ENCODE results near the gene NUCKS1.

Gene NUCKS1

DNA sequence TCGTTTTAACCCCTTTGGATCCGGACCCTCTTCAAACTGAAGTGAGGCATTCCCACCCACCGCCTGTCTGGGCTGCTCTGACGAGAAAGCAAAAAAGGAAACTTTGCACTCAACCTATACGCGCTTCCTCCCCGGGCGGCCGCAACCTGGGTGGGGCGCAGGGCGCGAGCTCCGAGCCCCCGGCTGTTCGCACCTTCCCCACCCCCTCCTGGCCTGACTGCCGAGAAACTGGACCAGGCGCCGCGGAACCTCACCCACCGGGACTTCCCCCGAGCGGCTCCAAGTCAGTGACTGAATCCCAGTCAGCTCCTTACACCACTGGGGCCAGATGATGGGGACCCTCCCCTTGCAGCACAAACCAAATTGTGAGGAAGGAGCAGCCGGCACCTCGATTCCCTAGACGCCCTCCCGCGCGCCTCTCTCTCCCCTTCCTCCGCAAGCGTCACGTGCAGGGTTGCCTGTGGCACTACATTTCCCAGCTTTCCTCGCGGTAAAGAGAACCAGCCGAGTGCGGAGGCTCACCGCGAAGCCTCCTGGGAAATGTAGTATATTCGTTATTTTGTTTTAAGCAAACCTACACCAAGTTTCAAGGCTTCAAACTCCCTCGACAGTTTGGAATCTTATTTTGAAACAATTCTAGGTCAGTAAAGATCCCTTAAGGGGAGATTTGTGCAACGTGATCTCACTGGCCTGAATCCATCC lies 25.2 kb upstream of the NUCKS1 start, which contains the start of gene RAB29:
Gene RAB29, minus strand, starts transcription at position 468 of the 702 bp plus-strand sequence. CDS start 526 bp downstream, outside the sequence.
- peak within 1 kb of the TSS; percentile 54 for H3K4me3 ChIP-seq (ENCODE audit: severe bottlenecking)
- ATAC-seq (ENCODE audit: low read depth) (peak; percentile 92), DNase-seq (ENCODE audit: low spot score) (no peak)
- H3K4me1 ChIP-seq (ENCODE audit: insufficient read depth, poor library complexity, severe bottlenecking): peaks cover 8% of the 10 kb centered on the region
- TF ChIP-seq, protein P1, sequence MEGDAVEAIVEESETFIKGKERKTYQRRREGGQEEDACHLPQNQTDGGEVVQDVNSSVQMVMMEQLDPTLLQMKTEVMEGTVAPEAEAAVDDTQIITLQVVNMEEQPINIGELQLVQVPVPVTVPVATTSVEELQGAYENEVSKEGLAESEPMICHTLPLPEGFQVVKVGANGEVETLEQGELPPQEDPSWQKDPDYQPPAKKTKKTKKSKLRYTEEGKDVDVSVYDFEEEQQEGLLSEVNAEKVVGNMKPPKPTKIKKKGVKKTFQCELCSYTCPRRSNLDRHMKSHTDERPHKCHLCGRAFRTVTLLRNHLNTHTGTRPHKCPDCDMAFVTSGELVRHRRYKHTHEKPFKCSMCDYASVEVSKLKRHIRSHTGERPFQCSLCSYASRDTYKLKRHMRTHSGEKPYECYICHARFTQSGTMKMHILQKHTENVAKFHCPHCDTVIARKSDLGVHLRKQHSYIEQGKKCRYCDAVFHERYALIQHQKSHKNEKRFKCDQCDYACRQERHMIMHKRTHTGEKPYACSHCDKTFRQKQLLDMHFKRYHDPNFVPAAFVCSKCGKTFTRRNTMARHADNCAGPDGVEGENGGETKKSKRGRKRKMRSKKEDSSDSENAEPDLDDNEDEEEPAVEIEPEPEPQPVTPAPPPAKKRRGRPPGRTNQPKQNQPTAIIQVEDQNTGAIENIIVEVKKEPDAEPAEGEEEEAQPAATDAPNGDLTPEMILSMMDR (IDR thresholded peaks at IDR 0.05; ENCODE audit: poor library complexity, severe bottlenecking): no peak
- H3K27ac ChIP-seq (ENCODE audit: poor library complexity, severe bottlenecking): peak within 1 kb of the TSS; percentile 34
- no peaks in the 10 kb centered on the region for H3K27me3 ChIP-seq (ENCODE audit: insufficient read depth, poor library complexity, severe bottlenecking)
- no peaks in the 10 kb centered on the region; the same call in 1 of the 2 replicates for H3K36me3 ChIP-seq (ENCODE audit: low read depth)
- H3K9me3 ChIP-seq (ENCODE audit: severe bottlenecking): no peaks in the 10 kb centered on the region

- TF ChIP-seq, protein P1 (IDR thresholded peaks at IDR 0.05; ENCODE audit: poor library complexity, severe bottlenecking): no peak
- H3K9me3 ChIP-seq (ENCODE audit: severe bottlenecking): no peaks in the 10 kb centered on the region
- H3K27me3 ChIP-seq (ENCODE audit: insufficient read depth, poor library complexity, severe bottlenecking): no peaks in the 10 kb centered on the region
- H3K36me3 ChIP-seq (ENCODE audit: low read depth): peaks cover 3% of the 10 kb centered on the region; the same call in 1 of the 2 replicates
- H3K4me1 ChIP-seq (ENCODE audit: insufficient read depth, poor library complexity, severe bottlenecking): peaks cover 8% of the 10 kb centered on the region
- peak overlapping the region; percentile 34 for H3K27ac ChIP-seq (ENCODE audit: poor library complexity, severe bottlenecking)
- DNase-seq (ENCODE audit: low spot score) (no peak), ATAC-seq (ENCODE audit: low read depth) (peak; percentile 13; the same call in 2 of the 3 replicates)
- peak overlapping the region; percentile 54 for H3K4me3 ChIP-seq (ENCODE audit: severe bottlenecking)
These were observed 24.4 kb upstream of the NUCKS1 start for GRCh38 chr1:205774198-205775014.

DNA sequence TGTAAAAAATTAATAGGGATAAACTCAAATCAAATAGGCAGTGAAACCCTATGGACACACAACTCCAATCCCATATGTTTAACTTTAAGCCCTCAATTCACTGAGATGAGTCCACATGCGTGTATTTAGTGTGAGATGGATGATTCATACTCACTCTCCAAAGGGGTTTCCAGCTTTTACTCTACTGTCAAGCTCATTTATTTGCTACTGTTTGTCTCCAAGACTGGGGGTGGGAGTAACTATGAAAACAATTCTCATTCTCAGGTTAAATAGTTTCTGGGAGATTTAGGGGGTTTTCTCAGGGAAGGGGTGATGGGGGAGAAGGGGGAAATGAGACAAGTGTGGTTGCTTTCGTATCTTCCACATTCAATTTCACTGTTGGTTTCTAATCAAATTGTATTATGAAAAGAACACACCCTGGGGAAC lies 22.6 kb upstream of the NUCKS1 start:
- Histone ChIP-seq H3K36me3 (ENCODE audit: low read depth) (peaks cover 3% of the 10 kb centered on the region; the same call in 1 of the 2 replicates), H3K27ac (ENCODE audit: poor library complexity, severe bottlenecking) (no peak overlapping the region), H3K27me3 (ENCODE audit: insufficient read depth, poor library complexity, severe bottlenecking) (no peaks in the 10 kb centered on the region), H3K9me3 (ENCODE audit: severe bottlenecking) (no peaks in the 10 kb centered on the region), H3K4me3 (ENCODE audit: severe bottlenecking) (no peak overlapping the region), H3K4me1 (ENCODE audit: insufficient read depth, poor library complexity, severe bottlenecking) (peaks cover 8% of the 10 kb centered on the region)
- TF ChIP-seq, protein P1 (IDR thresholded peaks at IDR 0.05; ENCODE audit: poor library complexity, severe bottlenecking): no peak
- DNase-seq (ENCODE audit: low spot score) (no peak), ATAC-seq (ENCODE audit: low read depth) (no peak)

GRCh38 chr1:205770618-205771017 lies 20.6 kb upstream of the NUCKS1 start:
- TF ChIP-seq, protein P1 (IDR thresholded peaks at IDR 0.05; ENCODE audit: poor library complexity, severe bottlenecking): no peak
- H3K27me3 ChIP-seq (ENCODE audit: insufficient read depth, poor library complexity, severe bottlenecking): no peaks in the 10 kb centered on the region
- no peak overlapping the region for H3K4me3 ChIP-seq (ENCODE audit: severe bottlenecking)
- H3K36me3 ChIP-seq (ENCODE audit: low read depth): peaks cover 3% of the 10 kb centered on the region; the same call in 1 of the 2 replicates
- ATAC-seq (ENCODE audit: low read depth) (no peak), DNase-seq (ENCODE audit: low spot score) (no peak)
- H3K9me3 ChIP-seq (ENCODE audit: severe bottlenecking): no peaks in the 10 kb centered on the region
- H3K27ac ChIP-seq (ENCODE audit: poor library complexity, severe bottlenecking): no peak overlapping the region
- H3K4me1 ChIP-seq (ENCODE audit: insufficient read depth, poor library complexity, severe bottlenecking): peaks cover 10% of the 10 kb centered on the region
